ENCODE measurements around the gene CYLD. TPM values are rescaled to one million over a fixed set of nuclear protein-coding genes. Genes with fewer than 3 reads are reported as not detected.
A peak's percentile ranks its signal among the peaks of the same experiment; 100 is the strongest.

Gene CYLD
- total and polyA plus RNA-seq, 10 of the 15 experiments (the other 5 are each of a cell fraction or from before 2014, with no cell fraction given): 19.2 to 106 (median 46.1) TPM

DNA sequence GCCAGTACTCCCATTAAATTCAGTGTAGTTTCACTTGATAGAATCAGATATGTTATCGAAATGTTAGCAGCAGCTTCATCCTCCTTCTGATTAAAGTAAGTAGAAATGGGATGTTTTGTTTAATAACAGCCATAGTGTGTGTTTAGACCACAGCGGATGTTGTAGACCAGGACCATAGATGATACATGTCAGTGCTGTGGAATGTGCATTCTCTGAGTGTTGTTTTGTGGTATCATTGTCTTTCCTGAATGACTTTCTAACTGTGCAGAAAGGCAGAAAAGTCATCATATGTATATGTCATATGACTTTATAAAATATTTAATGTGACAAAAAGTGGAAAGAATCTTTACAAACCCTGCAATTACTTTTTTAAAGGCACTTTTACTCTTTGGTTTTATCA is 55.6 kb downstream of the CYLD start (continued):
- no peak for TF ChIP-seq SPI1 (IDR thresholded peaks at IDR 0.05; ENCODE audit: borderline replicate concordance, insufficient read depth, low read depth, low read length)
- no peak for TF ChIP-seq JUND (IDR thresholded peaks at IDR 0.05; ENCODE audit: low read depth, low read length)
- TF ChIP-seq SMARCA5 (IDR thresholded peaks at IDR 0.05): no peak
- TF ChIP-seq WRNIP1 (IDR thresholded peaks at IDR 0.05; ENCODE audit: borderline replicate concordance, low read depth, low read length): no peak
- no peak for TF ChIP-seq YY1 (IDR thresholded peaks at IDR 0.05; ENCODE audit: low read depth, low read length)

- Histone ChIP-seq H3K9me3 (replicated peaks; ENCODE audit: control insufficient read depth, insufficient read depth, low read length) (no peaks in the 10 kb centered on the region; the same call in 2 of the 3 replicates), H2AFZ (ENCODE audit: control insufficient read depth, low read depth, low read length) (no peak overlapping the region), H4K20me1 (ENCODE audit: control insufficient read depth, insufficient read depth) (no peaks in the 10 kb centered on the region), H3K27me3 (replicated peaks in 1 of 2; ENCODE audit: control insufficient read depth in 2 of 2, insufficient read depth in 2 of 2, low read length in 1 of 2) (no peaks in the 10 kb centered on the region), H3K9ac (ENCODE audit: control insufficient read depth, insufficient read depth, low read length) (no peak overlapping the region), H3K27ac (ENCODE audit: control insufficient read depth, insufficient read depth) (no peak overlapping the region), H3K36me3 (ENCODE audit: control insufficient read depth in 2 of 2, insufficient read depth in 2 of 2, low read length in 1 of 2) (peaks cover 10 to 22% of the 10 kb centered on the region in 2 experiments; a peak in 3 of 4 replicates), H3K4me2 (ENCODE audit: control insufficient read depth, insufficient read depth) (no peak overlapping the region), H3K4me3 (no peak overlapping the region), H3K4me1 (ENCODE audit: control insufficient read depth, insufficient read depth, low read length) (no peaks in the 10 kb centered on the region), H3K79me2 (ENCODE audit: control insufficient read depth, insufficient read depth, low read length) (no peaks in the 10 kb centered on the region)
- RAD21 ChIA-PET (ENCODE audit: unreplicated experiment): interaction anchor here (1.1 kb wide), 1 partner anchor 432 kb away, joined by 3 read pairs; the partner anchor contains the start of gene BRD7
- SMC1A ChIA-PET (ENCODE audit: uncharacterized antibody, unreplicated experiment): interaction anchor here (1.0 to 1.1 kb wide), 2 partner anchors 135 to 559 kb away, joined by 3 read pairs; no protein-coding TSS in a partner anchor
- ATAC-seq (peak; percentile 49), FAIRE-seq (no peak), DNase-seq (ENCODE audit: low read depth, low spot score) (no peak)
- WGBS (ENCODE audit: insufficient coverage, insufficient replicate concordance, low lambda C conversion rate, missing lambda C conversion rate): 47% methylated on average over 4 of the region's 4 CpGs
- POLR2A ChIA-PET: no interaction called here
- in situ Hi-C loops (cut with MboI): no loop called here
- intact Hi-C loops (cut with micrococcal nuclease; ENCODE audit: unreplicated experiment): loop anchor here (10.0 kb wide), 2 partner anchors 555 to 585 kb away; no protein-coding TSS in a partner anchor
- CTCF ChIA-PET: interaction anchor here (0.6 to 13.4 kb wide), 3 partner anchors 9 to 131 kb away, joined by 3 to 293 read pairs (median 3); no protein-coding TSS in a partner anchor
- BruUV-seq (replicated peaks): no TSS peak
- TF ChIP-seq FOXM1 (IDR thresholded peaks at IDR 0.05; ENCODE audit: low read depth, low read length) (no peak), PAX5 (IDR thresholded peaks at IDR 0.05; ENCODE audit: borderline replicate concordance, low read depth, low read length) (peak; percentile 61; the same call in 1 of the 2 replicates)
Observed at GRCh38 chr16:50800074-50800473, 58.2 kb downstream of the CYLD start.
